Measurements from ENCODE around the gene USP13.

USP13 gene

DNA sequence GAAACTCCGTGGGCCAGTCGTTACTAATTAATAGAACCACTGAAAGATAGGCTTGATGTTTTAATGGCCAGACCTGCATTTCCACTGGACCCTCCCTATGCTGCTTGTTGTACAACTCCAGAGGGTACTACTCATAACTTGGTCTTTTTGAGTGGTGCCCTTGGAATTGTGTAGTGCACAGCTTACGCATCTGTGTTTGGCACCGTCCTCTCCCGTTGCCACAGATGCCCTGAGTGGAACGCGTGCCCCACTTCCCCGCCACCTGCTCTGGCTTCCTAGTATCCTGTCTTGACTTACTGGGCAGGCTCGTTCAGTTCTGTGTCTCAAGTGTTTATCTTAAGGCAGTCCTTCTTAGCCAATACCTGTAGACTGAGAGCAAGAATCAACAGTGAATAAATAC is 78.7 kb downstream of the USP13 start:
- in situ Hi-C loops (cut with MboI; ENCODE audit: low sequenced_read_pairs) = no loop called here

DNA sequence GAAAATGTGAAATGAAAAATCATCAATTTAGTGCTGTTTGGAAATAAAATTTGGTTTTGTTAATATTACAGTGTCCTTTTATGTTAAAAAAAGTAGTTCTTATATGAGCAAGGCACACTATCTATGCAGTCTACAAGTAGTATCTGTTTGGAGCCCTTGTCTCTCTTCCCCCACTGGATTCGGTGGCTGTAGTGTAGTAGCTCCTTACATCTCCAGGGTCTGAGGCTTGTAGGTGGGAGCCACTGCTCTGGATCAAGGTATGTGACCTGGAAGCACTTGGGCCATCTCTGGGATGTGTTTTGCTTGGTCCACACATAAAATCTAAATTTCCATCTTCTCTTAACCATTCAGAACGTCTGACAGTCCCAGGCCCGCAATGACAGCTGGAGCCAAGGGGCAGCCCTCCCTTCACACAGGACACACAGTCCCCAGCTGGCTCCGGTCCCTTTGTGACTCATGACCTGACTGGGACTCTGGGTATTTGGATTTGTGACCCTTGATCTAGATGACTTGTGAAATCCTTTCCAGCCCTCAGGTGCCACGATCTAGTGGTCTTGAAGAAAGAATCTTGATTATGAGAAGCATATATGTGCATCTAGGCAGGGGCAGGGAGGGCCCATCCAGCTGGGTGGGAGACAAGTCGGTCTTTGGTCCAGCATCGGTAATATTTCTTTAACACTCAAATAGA is 80.0 kb downstream of the USP13 start:
- in situ Hi-C loops (cut with MboI; ENCODE audit: low sequenced_read_pairs) = no loop called here

DNA sequence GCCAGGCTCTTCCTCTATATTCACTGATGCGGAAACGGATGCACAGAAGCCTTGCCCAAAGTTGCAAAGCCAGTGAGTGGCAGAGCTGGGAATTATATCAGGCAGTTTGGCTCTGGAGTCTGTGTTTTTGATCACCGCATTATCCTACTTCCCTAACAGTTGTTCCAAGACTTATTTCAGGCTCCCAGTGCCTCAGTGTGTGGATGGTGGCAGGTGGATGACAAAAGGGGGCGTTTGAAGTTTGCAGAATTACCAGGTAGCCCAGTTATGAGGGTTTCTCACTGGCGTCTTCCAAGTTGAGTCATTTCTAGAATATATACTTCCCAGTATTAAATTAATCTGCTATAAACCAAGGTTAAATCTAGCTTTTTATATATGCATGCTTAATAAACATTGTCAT is 81.0 kb downstream of the USP13 start:
- in situ Hi-C loops (cut with MboI; ENCODE audit: low sequenced_read_pairs) = no loop called here

DNA sequence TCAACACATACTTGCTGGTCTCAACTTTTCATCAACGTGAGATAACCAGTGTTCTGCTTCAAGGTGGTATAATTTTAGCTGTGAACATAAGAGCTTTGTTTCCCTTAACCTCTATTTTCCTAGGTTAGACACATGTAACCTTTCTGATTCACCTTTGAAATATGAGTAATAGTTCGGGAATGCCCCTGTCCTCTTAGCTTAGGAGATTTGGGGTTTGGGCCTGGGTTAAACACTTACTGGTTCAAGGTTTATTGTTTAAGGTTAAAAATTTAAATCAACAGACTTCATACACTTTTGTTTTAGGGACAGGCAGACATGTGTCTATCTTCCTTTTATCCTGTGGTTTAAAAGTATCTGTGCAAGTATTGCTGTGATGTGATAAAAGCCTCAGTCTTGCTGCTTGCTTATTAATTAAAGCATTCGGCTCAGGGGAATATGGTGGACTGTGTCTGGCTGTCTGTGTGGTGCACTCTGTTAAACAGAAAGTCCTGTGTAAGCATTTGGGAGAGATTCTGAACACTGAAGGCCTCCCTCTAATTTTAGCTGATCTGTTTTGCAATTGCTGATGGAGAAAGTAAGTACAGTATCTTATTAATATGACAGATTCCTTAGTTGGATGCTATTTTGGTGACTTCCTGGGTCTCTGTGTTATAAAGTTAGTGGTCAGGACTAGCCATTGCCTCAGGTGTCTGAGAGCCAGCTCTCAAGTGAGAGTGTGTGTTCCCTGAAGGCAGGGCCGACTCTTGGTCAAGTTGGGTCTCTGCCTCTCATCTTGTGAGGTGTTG is 81.8 kb downstream of the USP13 start:
- in situ Hi-C loops (cut with MboI; ENCODE audit: low sequenced_read_pairs) = no loop called here

DNA sequence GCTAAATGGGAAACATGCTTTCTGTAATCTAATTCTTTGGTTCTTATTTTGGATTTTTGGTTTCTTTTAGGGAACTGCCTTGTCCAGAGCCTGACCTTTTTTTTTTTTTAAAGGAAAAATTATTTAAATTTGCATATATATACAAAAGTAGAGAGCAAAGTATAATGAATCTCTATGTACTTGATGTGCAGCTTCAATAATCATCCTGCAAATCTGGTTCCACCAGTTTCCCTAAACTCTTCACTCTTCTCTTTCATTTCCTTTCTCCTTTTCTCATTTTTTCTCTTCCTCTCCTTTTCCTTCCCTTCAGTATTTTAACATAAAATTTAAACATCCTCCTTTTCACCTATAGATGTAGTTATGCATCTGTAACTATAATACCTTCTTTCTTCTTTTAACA is 82.5 kb downstream of the USP13 start:
- in situ Hi-C loops (cut with MboI; ENCODE audit: low sequenced_read_pairs) = no loop called here

DNA sequence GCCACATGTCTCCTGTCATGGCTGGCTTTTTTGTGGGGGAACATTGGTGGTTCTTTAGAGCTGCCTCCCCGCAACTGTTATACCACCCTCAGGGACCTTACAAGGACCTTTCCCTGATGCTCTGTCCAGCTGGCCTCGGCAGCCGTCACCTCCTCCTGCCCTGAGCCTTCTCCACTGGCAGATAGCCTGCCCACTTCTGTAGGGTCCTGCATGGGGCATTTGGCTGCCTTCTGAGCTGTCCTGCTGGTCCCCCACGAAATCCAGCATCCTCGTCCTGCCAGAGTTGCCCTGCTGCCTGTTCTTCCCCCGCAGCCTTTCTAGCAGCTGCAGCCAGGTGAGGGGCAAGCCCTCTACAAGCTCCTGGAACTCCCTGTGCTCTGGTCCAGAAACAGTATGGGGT is 86.2 kb downstream of the USP13 start:
- in situ Hi-C loops (cut with MboI; ENCODE audit: low sequenced_read_pairs) = no loop called here

DNA sequence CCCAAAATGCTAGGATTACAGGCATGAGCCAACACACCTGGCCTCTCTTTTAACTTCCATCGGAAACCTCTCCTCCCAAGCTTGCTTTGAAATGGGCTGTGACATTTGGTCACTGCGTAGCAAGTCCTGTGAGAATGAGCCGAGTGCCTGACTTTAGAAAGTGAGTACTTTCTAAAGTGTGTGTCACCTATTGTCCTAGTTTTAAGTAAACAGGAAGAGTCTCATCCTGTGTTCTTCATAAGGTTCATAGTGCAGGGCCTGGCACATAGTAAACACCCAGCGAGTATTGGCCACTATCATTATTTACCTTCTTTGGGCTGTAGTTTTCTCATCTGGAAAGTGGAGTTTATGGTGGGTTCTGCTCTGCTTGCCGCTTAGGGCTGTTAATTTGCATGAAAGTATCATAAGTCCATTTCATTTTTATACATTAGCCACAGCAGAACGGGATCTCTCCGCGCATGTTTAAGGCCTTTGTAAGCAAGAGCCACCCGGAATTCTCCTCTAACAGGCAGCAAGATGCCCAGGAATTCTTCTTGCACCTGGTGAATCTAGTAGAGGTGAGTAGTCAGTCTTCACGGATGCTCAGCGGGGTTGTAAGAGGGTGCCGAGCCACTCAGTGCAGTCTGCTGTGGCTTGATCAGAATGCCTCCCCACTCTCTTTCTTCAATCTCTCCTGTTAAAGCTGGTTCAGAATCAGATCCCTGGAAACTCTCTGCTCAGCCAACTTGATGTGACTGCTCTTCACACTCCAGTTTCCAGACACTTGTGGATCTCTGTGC is 87.2 kb downstream of the USP13 start:
- in situ Hi-C loops (cut with MboI; ENCODE audit: low sequenced_read_pairs) = no loop called here

DNA sequence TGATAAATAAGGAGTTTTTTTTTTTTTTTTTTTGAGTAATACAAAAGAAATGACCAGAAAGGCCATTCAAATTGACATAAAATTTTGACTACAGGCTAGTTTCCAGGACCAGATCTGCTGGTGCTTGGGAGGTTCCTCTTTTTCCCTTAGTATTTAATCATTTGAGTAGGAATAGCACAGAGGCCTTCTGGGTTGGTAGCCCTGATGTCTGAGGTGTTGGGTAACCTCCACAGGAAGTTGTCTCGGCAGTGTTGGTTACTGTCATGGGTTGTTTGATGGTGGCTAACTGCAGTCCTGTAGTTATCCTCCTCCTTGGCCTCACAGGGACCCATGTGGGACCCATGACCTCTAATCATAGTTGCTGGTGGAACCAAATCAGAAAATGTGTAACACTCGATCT is 91.1 kb downstream of the USP13 start:
- in situ Hi-C loops (cut with MboI; ENCODE audit: low sequenced_read_pairs) = no loop called here

DNA sequence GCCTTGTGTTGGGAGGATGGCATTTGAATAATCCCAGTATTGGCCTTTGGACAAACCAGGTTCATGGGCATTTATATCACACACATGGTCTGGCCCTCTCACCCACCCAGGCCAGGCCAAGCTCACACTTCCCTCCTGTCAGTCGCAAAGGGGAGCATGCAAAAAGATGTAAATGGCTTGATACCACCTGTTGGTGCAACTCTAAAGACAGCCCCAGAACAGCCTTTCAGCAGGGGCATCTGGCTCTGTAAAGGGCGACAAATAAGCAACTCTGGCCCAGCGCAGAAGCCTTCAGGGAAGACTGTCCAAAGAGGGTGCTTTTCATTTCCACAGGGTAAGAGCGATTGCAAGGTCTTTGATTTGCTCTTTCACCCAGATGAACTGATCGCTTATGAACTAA is 91.8 kb downstream of the USP13 start:
- in situ Hi-C loops (cut with MboI; ENCODE audit: low sequenced_read_pairs) = no loop called here

DNA sequence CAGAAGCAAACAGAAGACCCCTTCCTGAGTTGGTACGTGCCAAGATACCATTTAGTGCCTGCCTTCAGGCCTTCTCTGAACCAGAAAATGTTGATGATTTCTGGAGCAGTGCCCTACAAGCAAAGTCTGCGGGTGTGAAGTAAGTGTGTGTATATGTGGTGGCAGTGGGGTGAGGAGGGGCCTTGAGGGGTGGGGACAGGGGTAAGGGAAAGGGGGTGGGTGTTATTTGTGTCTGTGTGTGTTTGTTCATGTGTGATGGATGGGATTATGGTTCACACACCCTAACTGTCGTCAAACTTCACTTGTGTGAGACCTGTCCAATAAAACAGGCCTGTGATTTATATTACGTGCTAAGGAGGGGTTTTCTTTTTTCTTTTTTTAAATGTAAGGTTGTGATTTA is 92.2 kb downstream of the USP13 start:
- in situ Hi-C loops (cut with MboI; ENCODE audit: low sequenced_read_pairs) = no loop called here

DNA sequence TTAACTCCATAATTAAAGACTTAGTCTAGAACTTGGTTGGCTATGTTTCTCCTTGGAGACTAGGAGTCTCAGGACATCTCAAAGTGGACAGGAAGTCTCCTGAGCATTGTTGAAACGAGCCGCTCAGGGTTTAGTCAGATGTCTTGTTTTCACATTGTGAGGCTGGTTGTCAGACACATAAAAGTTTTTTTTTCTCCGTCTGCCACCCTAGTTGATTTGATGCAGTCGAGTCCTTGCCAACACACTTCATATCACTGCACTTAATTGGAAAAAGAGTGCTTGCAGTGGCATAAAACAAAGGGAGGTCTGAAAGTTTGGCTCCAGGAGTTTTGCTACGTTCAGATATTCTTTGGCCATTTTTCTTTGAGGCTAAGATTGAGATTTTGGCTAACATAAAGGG is 92.9 kb downstream of the USP13 start:
- in situ Hi-C loops (cut with MboI; ENCODE audit: low sequenced_read_pairs) = no loop called here

DNA sequence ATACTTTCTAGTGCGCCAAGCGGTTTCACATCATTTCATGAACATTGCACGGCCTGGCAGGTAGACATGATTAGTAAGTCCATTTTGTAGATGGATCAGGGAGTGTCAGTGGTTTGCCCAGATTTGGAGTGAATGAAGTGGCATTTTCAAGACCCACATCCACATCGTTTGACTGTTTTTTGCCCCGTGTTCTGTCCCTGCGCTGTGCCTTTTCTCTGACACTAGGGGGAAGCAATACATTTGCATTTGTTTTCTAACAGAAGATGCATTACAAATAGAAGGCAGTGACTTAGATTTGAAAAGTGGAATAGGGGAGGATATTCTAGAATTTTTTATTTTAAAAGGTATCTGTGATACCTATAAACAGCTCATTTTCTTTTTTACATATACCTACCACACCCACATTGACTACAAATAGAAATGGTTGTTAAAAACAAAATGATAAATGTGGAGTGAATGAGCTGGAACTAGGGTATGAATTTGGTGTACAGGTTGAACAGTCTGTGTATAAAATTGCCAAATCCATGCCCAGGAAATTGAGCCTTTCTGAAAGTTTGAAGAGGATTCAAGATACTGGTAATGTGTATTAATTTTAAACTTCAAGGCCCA is 98.0 kb downstream of the USP13 start:
- in situ Hi-C loops (cut with MboI; ENCODE audit: low sequenced_read_pairs) = no loop called here

DNA sequence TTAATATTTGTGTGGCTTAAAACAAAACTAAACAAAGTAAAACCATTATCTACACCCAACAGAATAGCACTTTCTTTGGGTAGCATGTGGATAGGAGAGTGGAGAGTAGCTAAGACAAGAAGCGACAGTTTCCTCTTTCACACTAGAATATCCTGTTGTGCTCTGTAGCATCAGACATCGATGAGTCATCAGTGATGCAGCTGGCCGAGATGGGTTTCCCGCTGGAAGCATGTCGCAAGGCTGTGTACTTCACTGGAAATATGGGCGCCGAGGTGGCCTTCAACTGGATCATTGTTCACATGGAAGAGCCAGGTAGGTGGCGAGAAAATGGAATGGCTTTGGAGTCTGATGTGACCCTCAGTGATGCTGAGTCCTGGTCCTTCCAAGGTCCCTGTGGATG is 108.1 kb downstream of the USP13 start:
- in situ Hi-C loops (cut with MboI; ENCODE audit: low sequenced_read_pairs) = no loop called here

DNA sequence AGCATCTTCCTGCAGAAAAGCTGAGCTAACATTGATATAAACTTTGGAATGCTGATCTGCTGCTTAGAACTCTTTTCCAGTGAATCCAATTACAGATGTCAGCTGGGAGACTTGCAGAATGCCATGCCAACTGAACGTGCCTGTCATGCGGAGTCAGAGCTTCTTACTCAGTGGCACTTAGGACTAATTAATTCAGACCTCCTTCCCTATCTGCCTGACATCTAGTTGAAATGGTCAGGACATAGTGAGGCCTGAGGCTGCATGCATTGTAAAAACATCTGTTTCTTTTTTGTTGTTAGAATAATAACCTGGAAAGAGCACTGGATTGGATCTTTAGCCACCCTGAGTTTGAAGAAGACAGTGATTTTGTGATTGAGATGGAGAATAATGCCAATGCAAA is 112.6 kb downstream of the USP13 start:
- in situ Hi-C loops (cut with MboI; ENCODE audit: low sequenced_read_pairs) = no loop called here

DNA sequence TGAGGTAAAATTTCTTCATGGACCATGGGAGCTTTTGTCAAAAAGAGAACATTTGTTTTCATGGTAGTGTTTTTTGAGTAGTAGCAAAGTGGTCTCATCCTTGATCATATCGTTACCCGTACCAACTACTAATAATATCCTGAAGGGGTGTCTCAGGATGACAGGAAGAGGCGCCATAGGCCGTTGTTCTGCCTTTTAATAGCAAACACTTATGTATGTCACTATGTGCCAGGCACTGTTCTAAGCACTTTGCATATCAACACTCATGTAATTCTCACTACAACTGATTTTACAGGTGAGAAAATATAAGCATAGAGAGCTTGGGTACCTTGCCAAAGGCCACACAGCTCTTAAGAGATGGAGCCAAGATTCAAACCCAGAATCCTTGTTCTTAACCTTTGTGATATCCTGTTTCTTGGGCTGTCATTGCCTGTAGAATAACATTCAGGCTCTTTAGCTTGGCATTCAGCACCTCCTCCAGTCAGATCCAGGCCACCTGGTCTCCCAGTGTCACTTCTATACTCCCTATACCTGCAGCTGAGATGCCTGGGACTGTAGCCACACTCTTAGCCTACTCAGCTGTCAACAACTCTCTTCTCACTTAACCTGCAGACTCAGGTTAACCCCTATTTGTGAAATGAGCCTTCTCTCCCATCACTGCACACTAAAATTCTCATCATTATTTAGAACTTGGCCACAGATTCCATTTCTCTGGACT is 113.7 kb downstream of the USP13 start:
- in situ Hi-C loops (cut with MboI; ENCODE audit: low sequenced_read_pairs) = no loop called here

DNA sequence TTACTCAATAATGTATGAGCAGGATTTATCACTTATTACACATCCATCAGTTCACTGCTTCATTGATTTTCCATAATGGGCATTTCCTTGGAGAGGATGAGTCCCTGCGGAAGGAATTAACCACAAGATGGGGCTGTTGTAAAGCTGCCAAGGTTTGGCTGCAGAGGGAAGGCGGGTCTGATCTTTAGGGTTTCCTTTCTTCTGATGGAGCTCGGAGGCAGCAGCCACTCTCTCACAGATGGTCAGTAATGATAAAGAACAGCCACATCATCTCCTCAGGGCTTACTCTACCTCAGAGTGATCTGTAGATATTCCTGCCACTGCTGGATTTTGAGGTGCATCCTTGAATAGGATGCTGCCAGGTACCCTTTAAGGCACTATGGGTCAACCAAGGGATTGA is 115.2 kb downstream of the USP13 start:
- in situ Hi-C loops (cut with MboI; ENCODE audit: low sequenced_read_pairs) = no loop called here

DNA sequence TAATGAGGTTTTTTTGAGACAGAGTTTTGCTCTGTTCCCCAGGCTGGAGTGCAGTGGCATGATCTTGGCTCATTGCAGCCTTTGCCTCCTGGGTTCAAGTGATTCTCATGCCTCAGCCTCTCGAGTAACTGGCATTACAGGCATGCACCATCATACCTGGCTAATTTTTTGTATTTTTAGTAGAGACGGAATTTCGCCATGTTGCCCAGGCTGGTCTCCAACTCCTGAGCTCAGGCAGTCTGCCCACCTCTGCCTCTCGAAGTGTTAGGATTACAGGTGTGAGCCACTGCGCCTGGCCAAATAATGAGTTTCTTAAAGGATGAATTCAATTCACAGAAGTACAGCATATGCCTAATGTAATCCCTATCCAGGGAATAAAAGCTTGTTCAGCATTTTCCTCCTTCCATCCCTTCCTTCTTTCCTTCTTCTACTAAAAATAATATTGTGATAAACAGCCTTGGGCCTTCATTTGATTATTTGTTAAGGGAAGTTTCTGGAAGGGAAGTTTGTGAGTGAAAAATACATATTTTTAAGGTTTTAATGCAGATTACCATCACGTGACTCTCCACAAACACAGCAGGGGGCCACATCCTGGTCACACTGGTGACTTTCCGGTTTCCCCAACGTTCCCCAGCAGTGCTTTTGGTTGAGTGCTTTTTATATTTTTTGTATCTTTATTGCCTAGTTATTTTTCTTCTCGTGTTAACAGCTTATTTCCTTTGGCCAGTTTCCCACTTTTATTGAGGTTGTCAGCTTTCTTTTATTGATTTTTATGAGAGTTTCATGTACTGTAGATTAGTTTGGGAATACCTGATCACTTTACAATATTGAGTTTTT is 116.8 kb downstream of the USP13 start:
- in situ Hi-C loops (cut with MboI; ENCODE audit: low sequenced_read_pairs) = no loop called here

DNA sequence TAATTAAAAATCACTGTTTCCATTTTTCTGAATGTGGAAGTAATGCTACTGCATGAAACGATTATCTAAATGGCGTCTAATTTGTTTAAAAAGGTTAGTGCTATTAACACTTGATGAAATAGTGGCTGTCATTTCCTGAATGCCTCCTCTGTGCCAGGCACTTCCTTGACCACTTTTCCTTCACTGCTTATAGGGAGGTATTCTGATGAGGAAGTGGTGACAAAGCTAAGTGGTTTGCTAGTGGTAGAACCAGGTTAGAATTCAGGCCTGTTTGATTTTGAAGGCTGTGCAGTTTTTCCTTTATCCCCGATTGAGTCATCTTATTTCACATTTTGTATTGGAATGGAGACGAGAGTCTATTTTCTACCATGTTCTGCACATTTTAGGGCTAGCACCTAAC is 119.0 kb downstream of the USP13 start:
- in situ Hi-C loops (cut with MboI; ENCODE audit: low sequenced_read_pairs) = no loop called here

DNA sequence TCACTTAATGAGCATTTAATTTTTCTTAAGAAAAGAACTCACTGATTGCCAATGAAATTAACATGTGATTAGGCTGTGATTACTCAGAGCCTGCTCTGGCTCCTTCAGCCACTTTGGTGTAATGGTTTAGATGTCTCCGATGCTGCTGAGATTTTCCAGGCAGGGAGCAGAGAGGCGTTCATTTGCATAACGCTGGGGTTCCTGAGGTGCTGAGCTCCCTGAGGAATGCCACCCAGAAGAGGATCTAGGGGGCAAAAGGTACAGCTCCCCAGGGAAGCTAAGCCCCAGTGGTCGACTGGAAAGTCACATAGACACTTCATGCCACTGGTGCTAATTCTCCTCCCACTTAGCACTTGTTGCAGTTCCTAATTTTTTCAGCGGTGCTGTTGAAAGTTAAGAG is 119.5 kb downstream of the USP13 start:
- in situ Hi-C loops (cut with MboI; ENCODE audit: low sequenced_read_pairs) = no loop called here
